HEK293 (cell line): ENCODE measurements around the gene FOXO6.

Experiments
- CTCF ChIA-PET: fragments of 350-600 bp; formaldehyde crosslinking; extraction: SDS; loops from one replicate; lab custom pipeline; 2021; ENCODE audit warnings: antibody characterized with exemption; lab: Yijun Ruan, JAX
- POLR2A ChIA-PET: fragments of 300-600 bp; formaldehyde crosslinking; extraction: SDS; loops from one replicate; lab custom pipeline; 2020; ENCODE audit warnings: antibody characterized with exemption, inconsistent platforms; lab: Yijun Ruan, JAX
- H3K27ac ChIP-seq: fragments of 200-500 bp; sonication (Bioruptor generic); 2 replicates; pipeline ENCODE4 v1.5.1; 2014; ENCODE audit warnings: low read depth, low read length, control low read depth, inconsistent platforms; ENCODE audit errors: extremely low read depth
- H3K36me3 ChIP-seq, 2 experiments: fragments of 200-500 bp in 1 of 2; sonication (Bioruptor generic) in 1 of 2; 1 replicate in 1 of 2; 2 replicates in 1 of 2; pipeline ENCODE4 v1.5.1; 2014 to 2017; ENCODE audit warnings: inconsistent platforms in 2 of 2, low read length in 2 of 2; ENCODE audit not compliant: control insufficient read depth in 2 of 2, insufficient read depth in 1 of 2
- H3K4me1 ChIP-seq: fragments of 200-500 bp; sonication (Bioruptor generic); 2 replicates; pipeline ENCODE4 v1.5.1; 2014; ENCODE audit warnings: mild to moderate bottlenecking, low read length, inconsistent platforms; ENCODE audit not compliant: control insufficient read depth, insufficient read depth
- H3K4me3 ChIP-seq: 2 replicates; pipeline ENCODE4 v1.5.1; 2011; ENCODE audit warnings: low read depth, mild to moderate bottlenecking, control low read depth, low read length, moderate library complexity
- H3K9me3 ChIP-seq: fragments of 200-500 bp; sonication (Bioruptor generic); 2 replicates; pipeline ENCODE4 v1.5.1; 2014; ENCODE audit warnings: low read depth, low read length, inconsistent platforms; ENCODE audit not compliant: control insufficient read depth, insufficient read depth
- ELK4 ChIP-seq: IDR thresholded peaks from 2 replicates; pipeline ENCODE4 v1.6.1; 2011; ENCODE audit warnings: mild to moderate bottlenecking, low read depth, low read length, borderline replicate concordance
- GLI2 ChIP-seq: fragments of 450-650 bp; formaldehyde crosslinking; IDR thresholded peaks from 2 replicates; pipeline ENCODE4; 2017; ENCODE audit warnings: missing biosample characterization, missing genetic modification characterization, low read depth, borderline replicate concordance
- IKZF3 ChIP-seq: fragments of 450-650 bp; IDR thresholded peaks from 2 replicates; pipeline ENCODE4 v1.5.0; 2018; ENCODE audit warnings: missing biosample characterization, mild to moderate bottlenecking, missing genetic modification characterization, moderate library complexity
- KLF1 ChIP-seq: fragments of 450-650 bp; formaldehyde crosslinking; IDR thresholded peaks from 2 replicates; pipeline ENCODE4 v1.5.1; 2016; ENCODE audit warnings: missing biosample characterization, missing genetic modification characterization
- PATZ1 ChIP-seq: fragments of 450-650 bp; formaldehyde crosslinking; IDR thresholded peaks from 2 replicates; pipeline ENCODE4 v1.5.1; 2016; ENCODE audit warnings: missing biosample characterization, missing genetic modification characterization
- PRDM10 ChIP-seq: fragments of 450-650 bp; formaldehyde crosslinking; IDR thresholded peaks from 2 replicates; pipeline ENCODE4 v1.5.1; 2016; ENCODE audit warnings: missing biosample characterization, missing genetic modification characterization
- RBAK ChIP-seq: fragments of 450-650 bp; formaldehyde crosslinking; IDR thresholded peaks from 2 replicates; pipeline ENCODE4 v1.5.1; 2016; ENCODE audit warnings: missing biosample characterization, missing genetic modification characterization
- ZBTB20 ChIP-seq: fragments of 450-650 bp; formaldehyde crosslinking; IDR thresholded peaks from 2 replicates; pipeline ENCODE4 v1.5.1; 2016; ENCODE audit warnings: missing biosample characterization, missing genetic modification characterization
- ZBTB48 ChIP-seq: fragments of 450-650 bp; formaldehyde crosslinking; IDR thresholded peaks from 2 replicates; pipeline ENCODE4 v1.5.1; 2016; ENCODE audit warnings: missing biosample characterization, missing genetic modification characterization
- ZFHX2 ChIP-seq: fragments of 450-650 bp; formaldehyde crosslinking; conservative IDR thresholded peaks from 2 replicates; pipeline ENCODE4 v1.5.1; 2016; ENCODE audit warnings: missing biosample characterization, missing genetic modification characterization
- ZNF112 ChIP-seq: fragments of 450-650 bp; formaldehyde crosslinking; IDR thresholded peaks from 2 replicates; pipeline ENCODE4 v1.5.0; 2017; ENCODE audit warnings: missing biosample characterization, missing genetic modification characterization
- ZNF114 ChIP-seq: fragments of 450-650 bp; formaldehyde crosslinking; IDR thresholded peaks from 2 replicates; pipeline ENCODE4 v1.5.0; 2017; ENCODE audit warnings: missing biosample characterization, missing genetic modification characterization
- ZNF138 ChIP-seq: fragments of 450-650 bp; formaldehyde crosslinking; IDR thresholded peaks from 2 replicates; pipeline ENCODE4 v1.5.1; 2016; ENCODE audit warnings: missing biosample characterization, missing genetic modification characterization, borderline replicate concordance
- ZNF169 ChIP-seq: fragments of 450-650 bp; formaldehyde crosslinking; IDR thresholded peaks from 2 replicates; pipeline ENCODE4 v1.5.1; 2016; ENCODE audit warnings: missing biosample characterization, missing genetic modification characterization
- ZNF184 ChIP-seq: fragments of 450-650 bp; IDR thresholded peaks from 2 replicates; pipeline ENCODE4 v1.5.1; 2018; ENCODE audit warnings: missing biosample characterization, mild to moderate bottlenecking, missing genetic modification characterization
- ZNF214 ChIP-seq: fragments of 450-650 bp; formaldehyde crosslinking; IDR thresholded peaks from 2 replicates; pipeline ENCODE4 v1.5.1; 2017; ENCODE audit warnings: missing biosample characterization, mild to moderate bottlenecking, missing genetic modification characterization, borderline replicate concordance
- ZNF24 ChIP-seq: fragments of 450-650 bp; formaldehyde crosslinking; IDR thresholded peaks from 2 replicates; pipeline ENCODE4 v1.5.1; 2016; ENCODE audit warnings: missing biosample characterization, missing genetic modification characterization
- ZNF473 ChIP-seq: fragments of 450-650 bp; formaldehyde crosslinking; IDR thresholded peaks from 2 replicates; pipeline ENCODE4 v1.5.1; 2017; ENCODE audit warnings: missing biosample characterization, missing genetic modification characterization
- ZNF555 ChIP-seq: fragments of 450-650 bp; formaldehyde crosslinking; conservative IDR thresholded peaks from 2 replicates; pipeline ENCODE4 v1.5.1; 2017; ENCODE audit warnings: missing biosample characterization, mild to moderate bottlenecking, missing genetic modification characterization, inconsistent platforms
- ZNF558 ChIP-seq: fragments of 450-650 bp; formaldehyde crosslinking; IDR thresholded peaks from 2 replicates; pipeline ENCODE4 v1.5.1; 2016; ENCODE audit warnings: missing biosample characterization, missing genetic modification characterization
- ZNF776 ChIP-seq: fragments of 450-650 bp; formaldehyde crosslinking; IDR thresholded peaks from 2 replicates; pipeline ENCODE4 v1.5.0; 2017; ENCODE audit warnings: missing biosample characterization, missing genetic modification characterization, borderline replicate concordance
- ZNF843 ChIP-seq: fragments of 450-650 bp; formaldehyde crosslinking; IDR thresholded peaks from 2 replicates; pipeline ENCODE4 v1.5.1; 2016; ENCODE audit warnings: missing biosample characterization, missing genetic modification characterization
- TF ChIP-seq, protein P1 (sequence below): fragments of 450-650 bp; formaldehyde crosslinking; IDR thresholded peaks from 2 replicates; pipeline ENCODE4 v1.5.1; 2016; ENCODE audit warnings: missing biosample characterization, missing genetic modification characterization
- TF ChIP-seq, protein P2 (sequence below): fragments of 450-650 bp; formaldehyde crosslinking; IDR thresholded peaks from 2 replicates; pipeline ENCODE4 v1.5.1; 2016; ENCODE audit warnings: missing biosample characterization, missing genetic modification characterization
- TF ChIP-seq, protein P3 (sequence below): fragments of 450-650 bp; formaldehyde crosslinking; optimal IDR thresholded peaks from 2 replicates; pipeline ENCODE3; 2016; ENCODE audit warnings: missing biosample characterization, mild to moderate bottlenecking, missing genetic modification characterization
- TF ChIP-seq, protein P4 (sequence below): fragments of 450-650 bp; formaldehyde crosslinking; IDR thresholded peaks from 2 replicates; pipeline ENCODE4 v1.5.1; 2016; ENCODE audit warnings: missing biosample characterization, missing genetic modification characterization

FOXO6 gene

GRCh38 chr1:41365772-41366454 is 4.7 kb downstream of the FOXO6 start:
- Histone ChIP-seq H3K4me3 (peak overlapping the region; percentile 1; the same call in 1 of the 2 replicates), H3K27ac (no peak overlapping the region; the same call in 1 of the 2 replicates), H3K36me3 (no peaks in the 10 kb centered on the region), H3K4me1 (peaks cover 8% of the 10 kb centered on the region), H3K9me3 (no peaks in the 10 kb centered on the region)
- ChIA-PET POLR2A (interaction anchor here (0.9 kb wide), 1 partner anchor 22 kb away, joined by 3 read pairs; no protein-coding TSS in a partner anchor), CTCF (interaction anchor here (1.0 kb wide), 1 partner anchor 50 kb away, joined by 3 read pairs; no protein-coding TSS in a partner anchor)
- no peak for TF ChIP-seq ZNF138 (tag by site-specific recombination)
- no peak for TF ChIP-seq ZNF555 (tag by site-specific recombination)
- no peak for TF ChIP-seq ZNF473 (tag by site-specific recombination)
- TF ChIP-seq ZNF843 (tag by site-specific recombination), result no peak
- TF ChIP-seq PRDM10, result peak; percentile 45; the same call in 1 of the 2 replicates
- no peak for TF ChIP-seq ELK4
- TF ChIP-seq, protein P1, sequence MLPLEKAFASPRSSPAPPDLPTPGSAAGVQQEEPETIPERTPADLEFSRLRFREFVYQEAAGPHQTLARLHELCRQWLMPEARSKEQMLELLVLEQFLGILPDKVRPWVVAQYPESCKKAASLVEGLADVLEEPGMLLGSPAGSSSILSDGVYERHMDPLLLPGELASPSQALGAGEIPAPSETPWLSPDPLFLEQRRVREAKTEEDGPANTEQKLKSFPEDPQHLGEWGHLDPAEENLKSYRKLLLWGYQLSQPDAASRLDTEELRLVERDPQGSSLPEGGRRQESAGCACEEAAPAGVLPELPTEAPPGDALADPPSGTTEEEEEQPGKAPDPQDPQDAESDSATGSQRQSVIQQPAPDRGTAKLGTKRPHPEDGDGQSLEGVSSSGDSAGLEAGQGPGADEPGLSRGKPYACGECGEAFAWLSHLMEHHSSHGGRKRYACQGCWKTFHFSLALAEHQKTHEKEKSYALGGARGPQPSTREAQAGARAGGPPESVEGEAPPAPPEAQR, result no peak
- no peak for TF ChIP-seq ZNF24 (tag by site-specific recombination)
- TF ChIP-seq ZNF112, result no peak
- TF ChIP-seq ZFHX2 (tag by site-specific recombination), result peak; percentile 79
- no peak for TF ChIP-seq RBAK (tag by site-specific recombination)
- no peak for TF ChIP-seq GLI2 (tag by site-specific recombination)
- TF ChIP-seq KLF1 (tag by site-specific recombination), result peak; percentile 63
- no peak for TF ChIP-seq ZNF776 (tag by site-specific recombination)
- TF ChIP-seq ZNF169 (tag by site-specific recombination), result no peak
- TF ChIP-seq, protein P2, sequence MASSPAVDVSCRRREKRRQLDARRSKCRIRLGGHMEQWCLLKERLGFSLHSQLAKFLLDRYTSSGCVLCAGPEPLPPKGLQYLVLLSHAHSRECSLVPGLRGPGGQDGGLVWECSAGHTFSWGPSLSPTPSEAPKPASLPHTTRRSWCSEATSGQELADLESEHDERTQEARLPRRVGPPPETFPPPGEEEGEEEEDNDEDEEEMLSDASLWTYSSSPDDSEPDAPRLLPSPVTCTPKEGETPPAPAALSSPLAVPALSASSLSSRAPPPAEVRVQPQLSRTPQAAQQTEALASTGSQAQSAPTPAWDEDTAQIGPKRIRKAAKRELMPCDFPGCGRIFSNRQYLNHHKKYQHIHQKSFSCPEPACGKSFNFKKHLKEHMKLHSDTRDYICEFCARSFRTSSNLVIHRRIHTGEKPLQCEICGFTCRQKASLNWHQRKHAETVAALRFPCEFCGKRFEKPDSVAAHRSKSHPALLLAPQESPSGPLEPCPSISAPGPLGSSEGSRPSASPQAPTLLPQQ (tag by site-specific recombination), result no peak
- TF ChIP-seq, protein P3, sequence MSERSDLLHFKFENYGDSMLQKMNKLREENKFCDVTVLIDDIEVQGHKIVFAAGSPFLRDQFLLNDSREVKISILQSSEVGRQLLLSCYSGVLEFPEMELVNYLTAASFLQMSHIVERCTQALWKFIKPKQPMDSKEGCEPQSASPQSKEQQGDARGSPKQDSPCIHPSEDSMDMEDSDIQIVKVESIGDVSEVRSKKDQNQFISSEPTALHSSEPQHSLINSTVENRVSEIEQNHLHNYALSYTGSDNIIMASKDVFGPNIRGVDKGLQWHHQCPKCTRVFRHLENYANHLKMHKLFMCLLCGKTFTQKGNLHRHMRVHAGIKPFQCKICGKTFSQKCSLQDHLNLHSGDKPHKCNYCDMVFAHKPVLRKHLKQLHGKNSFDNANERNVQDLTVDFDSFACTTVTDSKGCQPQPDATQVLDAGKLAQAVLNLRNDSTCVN (tag by site-specific recombination), result no peak
- TF ChIP-seq ZNF184 (tag by site-specific recombination), result no peak
- TF ChIP-seq IKZF3 (tag by site-specific recombination), result peak; percentile 68
- TF ChIP-seq PATZ1 (tag by site-specific recombination), result 0 out of 2 replicates have a peak, but pooled peaks have one; percentile 14
- no peak for TF ChIP-seq ZNF558 (tag by site-specific recombination)
- TF ChIP-seq ZNF114 (tag by site-specific recombination), result no peak
- peak; percentile 51 for TF ChIP-seq ZBTB20 (tag by site-specific recombination)
- no peak for TF ChIP-seq ZNF214
- 0 out of 2 replicates have a peak, but pooled peaks have one; percentile 14 for TF ChIP-seq ZBTB48
- TF ChIP-seq, protein P4, sequence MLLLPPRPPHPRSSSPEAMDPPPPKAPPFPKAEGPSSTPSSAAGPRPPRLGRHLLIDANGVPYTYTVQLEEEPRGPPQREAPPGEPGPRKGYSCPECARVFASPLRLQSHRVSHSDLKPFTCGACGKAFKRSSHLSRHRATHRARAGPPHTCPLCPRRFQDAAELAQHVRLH (tag by site-specific recombination), result no peak
